AG09309 (cell line): ENCODE measurements around the gene NUMA1.

Experiments used
- DNase-seq: peaks from one replicate; pipeline ENCODE4 v3.0.0-alpha.2; 2010; ENCODE audit warnings: low read depth
- H3K4me3 ChIP-seq: 2 replicates; pipeline ENCODE4 v1.5.1; 2011; ENCODE audit warnings: mild to moderate bottlenecking, low read depth, low read length, moderate library complexity; ENCODE audit not compliant: control insufficient read depth
- TF ChIP-seq, protein P1 (sequence below): IDR thresholded peaks from 2 replicates; pipeline ENCODE4 v1.5.1; 2011; ENCODE audit warnings: mild to moderate bottlenecking, low read depth, low read length, inconsistent platforms; ENCODE audit not compliant: insufficient read depth, control insufficient read depth; ENCODE audit errors: missing control alignments

NUMA1 gene

DNA sequence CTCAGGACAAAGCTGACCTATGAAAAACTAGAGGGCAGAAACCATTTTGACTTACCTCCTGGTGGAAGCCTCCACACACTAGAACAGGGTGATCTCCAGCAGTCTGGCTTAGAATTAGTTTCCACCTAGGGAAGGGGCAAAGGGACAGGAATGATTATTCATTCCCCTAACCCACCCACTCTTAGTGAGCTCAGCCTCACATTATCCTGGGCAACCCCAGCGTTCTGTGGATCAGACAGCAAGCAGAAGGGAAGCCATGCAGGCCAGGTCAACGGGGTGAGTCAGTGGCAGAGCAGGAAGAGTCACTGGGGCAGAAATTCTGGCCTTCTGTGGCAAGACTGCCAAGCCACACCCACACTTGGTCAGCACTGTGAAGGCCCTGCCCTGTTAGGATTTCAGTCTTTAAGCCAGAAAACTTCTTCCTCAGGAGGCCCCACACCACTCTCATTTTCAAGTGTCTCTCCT is 10.5 kb downstream of the NUMA1 start:
- no peak overlapping the region for H3K4me3 ChIP-seq
- DNase-seq: peak; percentile 40

DNA sequence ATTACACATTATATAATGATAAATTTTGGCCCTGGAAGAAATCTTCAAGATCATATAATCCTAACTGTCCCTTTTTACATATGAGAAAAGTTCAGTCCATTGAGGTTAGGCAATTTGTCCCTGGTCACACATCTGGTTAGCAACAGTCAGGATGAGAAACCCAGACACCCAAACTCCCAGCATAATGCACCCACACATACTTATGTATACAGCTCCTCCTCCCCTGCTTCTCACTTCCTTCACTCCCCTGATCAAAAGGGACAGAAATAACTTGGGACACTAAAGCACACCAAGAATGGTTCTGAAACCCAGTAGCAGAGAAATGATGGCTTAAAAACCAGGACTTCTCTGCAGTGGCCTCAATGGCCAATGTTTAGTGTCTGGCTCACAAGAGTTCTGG is 11.1 kb downstream of the NUMA1 start:
- DNase-seq: no peak
- H3K4me3 ChIP-seq: no peak overlapping the region
- TF ChIP-seq, protein P1, sequence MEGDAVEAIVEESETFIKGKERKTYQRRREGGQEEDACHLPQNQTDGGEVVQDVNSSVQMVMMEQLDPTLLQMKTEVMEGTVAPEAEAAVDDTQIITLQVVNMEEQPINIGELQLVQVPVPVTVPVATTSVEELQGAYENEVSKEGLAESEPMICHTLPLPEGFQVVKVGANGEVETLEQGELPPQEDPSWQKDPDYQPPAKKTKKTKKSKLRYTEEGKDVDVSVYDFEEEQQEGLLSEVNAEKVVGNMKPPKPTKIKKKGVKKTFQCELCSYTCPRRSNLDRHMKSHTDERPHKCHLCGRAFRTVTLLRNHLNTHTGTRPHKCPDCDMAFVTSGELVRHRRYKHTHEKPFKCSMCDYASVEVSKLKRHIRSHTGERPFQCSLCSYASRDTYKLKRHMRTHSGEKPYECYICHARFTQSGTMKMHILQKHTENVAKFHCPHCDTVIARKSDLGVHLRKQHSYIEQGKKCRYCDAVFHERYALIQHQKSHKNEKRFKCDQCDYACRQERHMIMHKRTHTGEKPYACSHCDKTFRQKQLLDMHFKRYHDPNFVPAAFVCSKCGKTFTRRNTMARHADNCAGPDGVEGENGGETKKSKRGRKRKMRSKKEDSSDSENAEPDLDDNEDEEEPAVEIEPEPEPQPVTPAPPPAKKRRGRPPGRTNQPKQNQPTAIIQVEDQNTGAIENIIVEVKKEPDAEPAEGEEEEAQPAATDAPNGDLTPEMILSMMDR: no peak

More for the DNA sequence above, 10.5 kb downstream of the NUMA1 start:
- TF ChIP-seq, protein P1: no peak

DNA sequence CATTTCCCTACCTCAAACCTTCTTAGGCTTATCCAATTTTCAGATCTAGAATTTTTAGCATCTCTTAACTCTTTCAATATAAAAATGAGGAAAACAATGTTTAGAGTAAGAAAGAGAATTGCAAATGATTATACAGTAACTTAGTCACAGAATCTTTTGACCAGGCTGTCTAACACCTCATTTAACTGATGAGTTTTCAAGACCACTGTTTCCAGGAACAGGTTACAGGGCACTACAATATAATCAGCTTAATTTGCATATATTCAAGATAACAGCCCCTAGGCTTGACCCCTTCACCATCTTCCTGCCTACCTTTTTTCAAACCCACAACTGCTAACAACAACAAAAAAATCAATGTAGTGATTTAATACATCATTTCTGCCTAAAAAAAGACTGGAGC is 12.7 kb downstream of the NUMA1 start:
- TF ChIP-seq, protein P1: no peak
- H3K4me3 ChIP-seq: no peak overlapping the region
- DNase-seq: no peak

DNA sequence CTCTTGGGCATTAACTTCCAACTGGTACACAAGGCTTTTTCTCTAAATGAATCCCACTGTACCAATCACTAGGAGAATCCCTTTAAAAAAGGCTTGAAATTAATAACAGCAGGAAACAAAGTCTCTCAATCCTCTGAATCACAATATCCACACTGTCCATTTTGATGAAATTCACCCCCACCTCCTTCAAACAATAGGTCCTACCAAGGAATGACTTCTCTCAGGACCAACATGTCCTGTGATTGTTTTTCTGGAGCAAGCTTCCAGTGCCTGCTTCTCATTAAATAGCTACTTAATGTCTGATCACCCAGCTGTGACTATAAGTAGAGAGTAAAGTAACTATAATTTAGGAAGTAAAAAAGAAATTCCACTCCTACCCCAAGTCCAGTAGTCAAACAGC is 13.1 kb downstream of the NUMA1 start:
- no peak overlapping the region for H3K4me3 ChIP-seq
- DNase-seq: no peak
- TF ChIP-seq, protein P1: no peak

DNA sequence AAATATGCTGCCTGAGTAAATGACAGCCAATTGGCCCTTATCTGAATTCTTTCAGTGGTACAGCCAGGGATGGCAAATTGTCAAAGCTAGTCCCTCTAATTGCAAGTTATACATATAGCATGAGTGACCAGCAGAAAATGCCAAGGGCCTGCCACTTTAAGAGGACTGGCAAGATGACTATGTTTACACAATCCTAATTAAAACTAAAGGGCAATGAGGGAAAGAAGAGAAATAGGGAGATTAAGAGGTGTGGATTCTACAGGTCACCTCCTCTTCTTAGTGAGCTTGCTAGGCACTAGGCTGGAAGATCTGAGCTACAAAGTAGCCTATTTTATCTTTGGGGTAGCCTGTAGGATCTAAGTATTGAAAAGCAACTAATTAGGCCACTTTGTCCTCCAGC is 13.5 kb downstream of the NUMA1 start:
- no peak overlapping the region for H3K4me3 ChIP-seq
- no peak for DNase-seq
- TF ChIP-seq, protein P1: no peak

DNA sequence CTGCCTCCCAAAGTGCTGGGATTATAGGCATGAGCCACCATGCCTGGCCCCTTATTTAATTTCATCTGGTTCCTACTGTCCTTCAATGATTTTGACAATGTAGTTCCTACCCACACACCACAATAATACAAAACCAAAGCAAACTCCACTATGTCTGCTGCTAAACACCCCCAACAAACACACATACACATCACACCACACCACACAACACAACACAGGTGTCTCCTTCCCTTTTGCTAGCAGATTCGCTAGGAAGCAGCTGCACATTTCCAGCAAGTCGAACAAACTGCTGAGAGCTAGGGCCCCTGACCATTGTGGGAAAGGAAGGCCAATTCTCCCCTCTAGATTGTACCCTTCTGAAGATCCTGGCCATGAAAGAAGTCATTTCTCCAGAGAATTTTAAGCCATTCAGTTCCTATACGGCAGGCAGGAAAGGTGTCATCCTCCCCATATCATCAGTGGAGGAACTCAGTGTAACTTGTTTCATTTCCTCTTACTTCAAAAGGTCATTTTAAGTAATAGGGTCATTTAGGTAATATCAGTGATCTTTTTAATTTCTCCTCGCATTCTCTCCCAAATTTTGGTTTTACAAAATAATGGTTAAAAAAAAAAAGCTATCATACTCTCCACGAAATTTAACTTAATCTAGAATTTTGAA is 18.5 kb downstream of the NUMA1 start:
- no peak overlapping the region for H3K4me3 ChIP-seq
- TF ChIP-seq, protein P1: no peak
- no peak for DNase-seq
